ENCODE data around the gene TXNDC2. TPM values are rescaled to one million over a fixed set of nuclear protein-coding genes. Genes with fewer than 3 reads are reported as not detected.
"Not testable (repeated sequence)": the region's sequence is repeated elsewhere in the genome, so short reads cannot be mapped to it uniquely, and the experiment has no call there.

The TXNDC2 gene
- total and polyA plus RNA-seq, 2 experiments from 2014 or later: not detected

GRCh38 chr18:9898792-9899549 is 13.2 kb downstream of the TXNDC2 start:
- Histone ChIP-seq H3K9me3 (ENCODE audit: low read depth) (no peaks in the 10 kb centered on the region), H3K27me3 (replicated peaks; ENCODE audit: insufficient read depth) (no peaks in the 10 kb centered on the region), H3K36me3 (ENCODE audit: low read depth) (no peaks in the 10 kb centered on the region), H3K4me2 (ENCODE audit: unreplicated experiment) (peak overlapping the region; percentile 23), H3K4me3 (no peak overlapping the region), H3K9ac (no peak overlapping the region), H3F3A (ENCODE audit: insufficient read depth) (peaks cover 12% of the 10 kb centered on the region; the same call in 1 of the 2 replicates), H4K20me1 (ENCODE audit: insufficient read depth) (no peaks in the 10 kb centered on the region), H2AFZ (peak overlapping the region; percentile 11), H3K79me2 (ENCODE audit: insufficient read depth) (no peaks in the 10 kb centered on the region), H3K9me2 (ENCODE audit: insufficient read depth) (no peaks in the 10 kb centered on the region), H3K4me1 (ENCODE audit: insufficient read depth) (peaks cover 13% of the 10 kb centered on the region), H3K27ac (no peak overlapping the region)
- TF ChIP-seq EZH2phosphoT487 (IDR thresholded peaks at IDR 0.05; ENCODE audit: insufficient read depth, low read depth) (no peak), EZH2 (IDR thresholded peaks at IDR 0.05; ENCODE audit: insufficient read depth, poor library complexity, severe bottlenecking) (no peak)
- DNase-seq: peak; percentile 68
- in situ Hi-C loops (cut with MboI): no loop called here
- WGBS, 2 experiments (ENCODE audit: low coverage in 1 of 2, low lambda C conversion rate in 2 of 2, missing lambda C conversion rate in 2 of 2): 68 to 69% methylated on average over 11 of the region's 11 CpGs

GRCh38 chr18:9899550-9899930 is 13.8 kb downstream of the TXNDC2 start:
- H3K9me3 ChIP-seq (ENCODE audit: low read depth); H3K4me3 ChIP-seq; in situ Hi-C loops (cut with MboI); H3K27me3 ChIP-seq (replicated peaks; ENCODE audit: insufficient read depth); H4K20me1 ChIP-seq (ENCODE audit: insufficient read depth); DNase-seq; H3K36me3 ChIP-seq (ENCODE audit: low read depth); H3K79me2 ChIP-seq (ENCODE audit: insufficient read depth); H3K9me2 ChIP-seq (ENCODE audit: insufficient read depth); H3K27ac ChIP-seq; H3K9ac ChIP-seq: not testable (repeated sequence)
- WGBS, 2 experiments (ENCODE audit: low coverage in 1 of 2, low lambda C conversion rate in 2 of 2, missing lambda C conversion rate in 2 of 2): 88 to 95% methylated on average over 1 of the region's 1 CpG
- H3K4me2 ChIP-seq (ENCODE audit: unreplicated experiment): peak overlapping the region; percentile 23
- H2AFZ ChIP-seq: 0 out of 2 replicates have a peak overlapping the region, but pooled peaks have one; percentile 11
- H3K4me1 ChIP-seq (ENCODE audit: insufficient read depth): peaks cover 13% of the 10 kb centered on the region
- H3F3A ChIP-seq (ENCODE audit: insufficient read depth): peaks cover 12% of the 10 kb centered on the region; the same call in 1 of the 2 replicates

GRCh38 chr18:9900699-9901098 is 14.9 kb downstream of the TXNDC2 start:
- H3K79me2 ChIP-seq (ENCODE audit: insufficient read depth): no peaks in the 10 kb centered on the region
- no peak overlapping the region for H3K27ac ChIP-seq
- H3K4me2 ChIP-seq (ENCODE audit: unreplicated experiment): no peak overlapping the region
- TF ChIP-seq EZH2 (IDR thresholded peaks at IDR 0.05; ENCODE audit: insufficient read depth, poor library complexity, severe bottlenecking): no peak
- no peak for TF ChIP-seq EZH2phosphoT487 (IDR thresholded peaks at IDR 0.05; ENCODE audit: insufficient read depth, low read depth)
- DNase-seq: no peak
- no peak overlapping the region for H3K4me3 ChIP-seq
- peaks cover 18% of the 10 kb centered on the region; the same call in 1 of the 2 replicates for H3F3A ChIP-seq (ENCODE audit: insufficient read depth)
- no peak overlapping the region for H2AFZ ChIP-seq
- peaks cover 19% of the 10 kb centered on the region for H3K4me1 ChIP-seq (ENCODE audit: insufficient read depth)
- H3K9me2 ChIP-seq (ENCODE audit: insufficient read depth): no peaks in the 10 kb centered on the region
- no peaks in the 10 kb centered on the region for H3K36me3 ChIP-seq (ENCODE audit: low read depth)
- WGBS, 2 experiments (ENCODE audit: low coverage in 1 of 2, low lambda C conversion rate in 2 of 2, missing lambda C conversion rate in 2 of 2): 92 to 96% methylated on average over 7 of the region's 7 CpGs
- no peak overlapping the region for H3K9ac ChIP-seq
- H3K27me3 ChIP-seq (replicated peaks; ENCODE audit: insufficient read depth): no peaks in the 10 kb centered on the region
- H3K9me3 ChIP-seq (ENCODE audit: low read depth): no peaks in the 10 kb centered on the region
- H4K20me1 ChIP-seq (ENCODE audit: insufficient read depth): no peaks in the 10 kb centered on the region
- in situ Hi-C loops (cut with MboI): no loop called here

- DNase-seq: no peak
- H3K4me3 ChIP-seq: no peak overlapping the region
- H3K27me3 ChIP-seq (replicated peaks; ENCODE audit: insufficient read depth): no peaks in the 10 kb centered on the region
- H3K9me2 ChIP-seq (ENCODE audit: insufficient read depth): no peaks in the 10 kb centered on the region
- peaks cover 21% of the 10 kb centered on the region; the same call in 1 of the 2 replicates for H3F3A ChIP-seq (ENCODE audit: insufficient read depth)
- H3K79me2 ChIP-seq (ENCODE audit: insufficient read depth): no peaks in the 10 kb centered on the region
- WGBS, 2 experiments (ENCODE audit: low coverage in 1 of 2, low lambda C conversion rate in 2 of 2, missing lambda C conversion rate in 2 of 2): 80 to 83% methylated on average over 3 of the region's 3 CpGs
- no peak overlapping the region for H3K9ac ChIP-seq
- no peak for TF ChIP-seq EZH2phosphoT487 (IDR thresholded peaks at IDR 0.05; ENCODE audit: insufficient read depth, low read depth)
- no peak for TF ChIP-seq EZH2 (IDR thresholded peaks at IDR 0.05; ENCODE audit: insufficient read depth, poor library complexity, severe bottlenecking)
- no peaks in the 10 kb centered on the region for H4K20me1 ChIP-seq (ENCODE audit: insufficient read depth)
- in situ Hi-C loops (cut with MboI): no loop called here
- peaks cover 22% of the 10 kb centered on the region for H3K4me1 ChIP-seq (ENCODE audit: insufficient read depth)
- no peak overlapping the region for H3K4me2 ChIP-seq (ENCODE audit: unreplicated experiment)
- no peak overlapping the region for H3K27ac ChIP-seq
- H2AFZ ChIP-seq: no peak overlapping the region
- no peaks in the 10 kb centered on the region for H3K9me3 ChIP-seq (ENCODE audit: low read depth)
- no peaks in the 10 kb centered on the region for H3K36me3 ChIP-seq (ENCODE audit: low read depth)
Observed at GRCh38 chr18:9901377-9901776, 15.6 kb downstream of the TXNDC2 start.

- H3K4me3 ChIP-seq; H3K36me3 ChIP-seq (ENCODE audit: low read depth); H2AFZ ChIP-seq; H3K9me3 ChIP-seq (ENCODE audit: low read depth); H3K9me2 ChIP-seq (ENCODE audit: insufficient read depth); H3K79me2 ChIP-seq (ENCODE audit: insufficient read depth); H3K9ac ChIP-seq; H3K27ac ChIP-seq; H3K27me3 ChIP-seq (replicated peaks; ENCODE audit: insufficient read depth); H3K4me2 ChIP-seq (ENCODE audit: unreplicated experiment); DNase-seq; H4K20me1 ChIP-seq (ENCODE audit: insufficient read depth); in situ Hi-C loops (cut with MboI): not testable (repeated sequence)
- WGBS, 2 experiments (ENCODE audit: low coverage in 1 of 2, low lambda C conversion rate in 2 of 2, missing lambda C conversion rate in 2 of 2): 86 to 89% methylated on average over 14 of the region's 14 CpGs
- H3F3A ChIP-seq (ENCODE audit: insufficient read depth): peaks cover 21% of the 10 kb centered on the region; the same call in 1 of the 2 replicates
- H3K4me1 ChIP-seq (ENCODE audit: insufficient read depth): peaks cover 22% of the 10 kb centered on the region
Observed at GRCh38 chr18:9902264-9902663, 16.5 kb downstream of the TXNDC2 start.
